ENCODE results near the gene NDST1. TPM values are rescaled to one million over a fixed set of nuclear protein-coding genes. Genes with fewer than 3 reads are reported as not detected.

Gene NDST1
- total RNA-seq, 6 donors from 2014 or later, result 81.7 to 265 (median 166) TPM

GRCh38 chr5:150521939-150522503, 14.1 kb downstream of the NDST1 start:
- peak overlapping the region; percentile 15 to 73 (median 62) for H3K27ac ChIP-seq

GRCh38 chr5:150522504-150523414, 14.8 kb downstream of the NDST1 start:
- Histone ChIP-seq H3K4me3 (no peak overlapping the region), H3K36me3 (peaks cover 1 to 26% (median 22%) of the 10 kb centered on the region in 4 donors), H3K9me3 (no peaks in the 10 kb centered on the region), H3K27me3 (no peaks in the 10 kb centered on the region), H3K27ac (peak overlapping the region; percentile 15 to 73 (median 62)), H3K4me1 (peaks cover 59 to 88% (median 63%) of the 10 kb centered on the region in 4 donors)
- TF ChIP-seq POLR2A (IDR thresholded peaks at IDR 0.05), result peak in 2 of 4 donors; percentile 13 to 17
- peak in 1 of 4 donors; percentile 29 for TF ChIP-seq EP300 (IDR thresholded peaks at IDR 0.05)
- TF ChIP-seq CTCF (IDR thresholded peaks at IDR 0.05), result no peak
- peak; percentile 20 for TF ChIP-seq POLR2AphosphoS5 (IDR thresholded peaks at IDR 0.05)
- DNase-seq, result peak in 1 of 2 donors; percentile 73
- 40 to 45% methylated on average over 14 of the region's 14 CpGs for WGBS, 2 donors
- peak; percentile 25 to 73 for ATAC-seq (ENCODE audit: low FRiP score in 2 of 2)

More at GRCh38 chr5:150521939-150522503, 14.1 kb downstream of the NDST1 start:
- Histone ChIP-seq H3K36me3 (peaks cover 0 to 20% (median 17%) of the 10 kb centered on the region in 4 donors), H3K4me1 (peaks cover 65 to 93% (median 70%) of the 10 kb centered on the region in 4 donors), H3K27me3 (no peaks in the 10 kb centered on the region), H3K9me3 (no peaks in the 10 kb centered on the region), H3K4me3 (no peak overlapping the region)
- DNase-seq (no peak), ATAC-seq (ENCODE audit: low FRiP score in 2 of 2) (no peak)
- TF ChIP-seq CTCF (IDR thresholded peaks at IDR 0.05) (no peak), EP300 (IDR thresholded peaks at IDR 0.05) (no peak), POLR2A (IDR thresholded peaks at IDR 0.05) (no peak), POLR2AphosphoS5 (IDR thresholded peaks at IDR 0.05) (no peak)
- WGBS, 2 donors, result 85 to 89% methylated on average over 11 of the region's 11 CpGs

- ATAC-seq (ENCODE audit: low FRiP score in 2 of 2), result peak; percentile 12 to 81
- peaks cover 50 to 80% (median 55%) of the 10 kb centered on the region in 4 donors for H3K4me1 ChIP-seq
- no peaks in the 10 kb centered on the region for H3K27me3 ChIP-seq
- WGBS, 2 donors, result 71 to 77% methylated on average over 9 to 12 of the region's 12 CpGs
- peaks cover 7 to 35% (median 29%) of the 10 kb centered on the region in 4 donors for H3K36me3 ChIP-seq
- TF ChIP-seq POLR2AphosphoS5 (IDR thresholded peaks at IDR 0.05) (no peak), CTCF (IDR thresholded peaks at IDR 0.05) (peak; percentile 36 to 65 (median 52)), POLR2A (IDR thresholded peaks at IDR 0.05) (no peak)
- DNase-seq, result no peak
- H3K27ac ChIP-seq, result peak overlapping the region; percentile 15 to 73 (median 62)
- no peak overlapping the region for H3K4me3 ChIP-seq
- H3K9me3 ChIP-seq, result no peaks in the 10 kb centered on the region
Observed at GRCh38 chr5:150523472-150524350, 15.8 kb downstream of the NDST1 start.

GRCh38 chr5:150525163-150525562, 17.2 kb downstream of the NDST1 start:
- H3K27ac ChIP-seq, result peak overlapping the region; percentile 15 to 73 (median 31)
- H3K36me3 ChIP-seq, result peaks cover 7 to 32% (median 25%) of the 10 kb centered on the region in 4 donors
- no peak for TF ChIP-seq POLR2A (IDR thresholded peaks at IDR 0.05)
- no peak for TF ChIP-seq CTCF (IDR thresholded peaks at IDR 0.05)
- no peak for TF ChIP-seq EP300 (IDR thresholded peaks at IDR 0.05)
- no peak for TF ChIP-seq POLR2AphosphoS5 (IDR thresholded peaks at IDR 0.05)
- H3K4me3 ChIP-seq, result no peak overlapping the region
- H3K9me3 ChIP-seq, result no peaks in the 10 kb centered on the region
- WGBS, 2 donors, result 83 to 90% methylated on average over 5 to 6 of the region's 8 CpGs
- H3K4me1 ChIP-seq, result peaks cover 54 to 82% (median 59%) of the 10 kb centered on the region in 4 donors
- DNase-seq (no peak), ATAC-seq (ENCODE audit: low FRiP score in 2 of 2) (no peak)
- no peaks in the 10 kb centered on the region for H3K27me3 ChIP-seq
